ENCODE measurements around the gene OR6S1. TPM values are rescaled to one million over a fixed set of nuclear protein-coding genes. Genes with fewer than 3 reads are reported as not detected.
A peak's percentile ranks its signal among the peaks of the same experiment; 100 is the strongest.

OR6S1 gene
- total and polyA plus RNA-seq, 8 donors = not detected

DNA sequence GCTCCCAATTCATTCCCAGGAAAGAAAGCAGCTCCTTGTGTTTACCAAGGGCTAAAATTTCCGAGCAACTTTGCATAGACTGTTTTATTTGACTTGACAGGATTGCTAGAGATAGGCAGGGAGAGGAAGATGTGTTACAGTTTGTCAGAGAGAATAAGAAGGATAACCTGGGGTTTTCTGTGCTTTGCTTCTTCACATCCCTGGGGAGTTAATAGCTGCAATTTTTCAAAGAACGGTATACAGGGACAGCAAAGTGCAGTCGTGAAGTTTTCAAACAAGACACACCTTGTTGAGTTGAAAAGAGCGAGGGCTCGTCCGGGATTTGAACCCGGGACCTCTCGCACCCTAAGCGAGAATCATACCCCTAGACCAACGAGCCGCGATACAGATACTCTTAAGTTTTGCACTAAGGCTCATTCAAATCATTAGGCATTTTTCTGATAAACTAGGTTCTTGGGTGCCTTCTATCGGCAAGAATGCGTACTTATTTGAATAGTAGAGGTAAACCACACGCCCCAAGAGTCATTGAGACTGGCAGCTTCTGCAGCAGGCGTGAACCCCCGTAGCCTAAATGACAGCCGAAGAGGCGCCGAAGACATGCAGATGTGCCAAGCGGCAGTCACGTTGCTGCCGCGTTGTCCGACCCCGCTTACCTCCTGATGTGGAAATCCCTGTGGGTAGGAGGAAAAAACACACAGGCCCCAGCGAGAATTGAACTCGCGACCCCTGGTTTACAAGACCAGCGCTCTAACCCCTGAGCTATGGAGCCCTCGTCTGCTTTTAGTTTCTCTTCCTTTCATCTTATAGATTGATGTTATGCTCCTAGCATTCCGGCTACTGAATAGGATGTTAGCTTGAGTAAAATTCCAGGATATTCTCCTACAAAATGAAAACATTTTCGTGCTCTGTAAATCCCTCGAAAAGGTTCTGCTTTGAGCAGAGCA is 28.1 kb downstream of the OR6S1 start:
- H3K4me1 ChIP-seq = peaks cover 3 to 52% of the 10 kb centered on the region in 2 donors
- TF ChIP-seq, protein P1, sequence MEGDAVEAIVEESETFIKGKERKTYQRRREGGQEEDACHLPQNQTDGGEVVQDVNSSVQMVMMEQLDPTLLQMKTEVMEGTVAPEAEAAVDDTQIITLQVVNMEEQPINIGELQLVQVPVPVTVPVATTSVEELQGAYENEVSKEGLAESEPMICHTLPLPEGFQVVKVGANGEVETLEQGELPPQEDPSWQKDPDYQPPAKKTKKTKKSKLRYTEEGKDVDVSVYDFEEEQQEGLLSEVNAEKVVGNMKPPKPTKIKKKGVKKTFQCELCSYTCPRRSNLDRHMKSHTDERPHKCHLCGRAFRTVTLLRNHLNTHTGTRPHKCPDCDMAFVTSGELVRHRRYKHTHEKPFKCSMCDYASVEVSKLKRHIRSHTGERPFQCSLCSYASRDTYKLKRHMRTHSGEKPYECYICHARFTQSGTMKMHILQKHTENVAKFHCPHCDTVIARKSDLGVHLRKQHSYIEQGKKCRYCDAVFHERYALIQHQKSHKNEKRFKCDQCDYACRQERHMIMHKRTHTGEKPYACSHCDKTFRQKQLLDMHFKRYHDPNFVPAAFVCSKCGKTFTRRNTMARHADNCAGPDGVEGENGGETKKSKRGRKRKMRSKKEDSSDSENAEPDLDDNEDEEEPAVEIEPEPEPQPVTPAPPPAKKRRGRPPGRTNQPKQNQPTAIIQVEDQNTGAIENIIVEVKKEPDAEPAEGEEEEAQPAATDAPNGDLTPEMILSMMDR (IDR thresholded peaks at IDR 0.05) = peak; percentile 48 to 56
- DNase-seq (peak; percentile 83 to 96 (median 92)), ATAC-seq (peak; percentile 85)
- H3K9me3 ChIP-seq = no peaks in the 10 kb centered on the region
- no peaks in the 10 kb centered on the region for H3K36me3 ChIP-seq
- H3K27me3 ChIP-seq = no peaks in the 10 kb centered on the region
- peak overlapping the region; percentile 69 to 85 for H3K27ac ChIP-seq
- intact Hi-C loops (cut with DNase I) = loop anchor here (5.0 kb wide), 2 partner anchors 69 to 74 kb away; partner anchors contain the start of genes ANG (in 1 of the 2) and RNASE4 (in 1 of the 2)
- peak overlapping the region; percentile 33 to 41 for H3K4me3 ChIP-seq

DNA sequence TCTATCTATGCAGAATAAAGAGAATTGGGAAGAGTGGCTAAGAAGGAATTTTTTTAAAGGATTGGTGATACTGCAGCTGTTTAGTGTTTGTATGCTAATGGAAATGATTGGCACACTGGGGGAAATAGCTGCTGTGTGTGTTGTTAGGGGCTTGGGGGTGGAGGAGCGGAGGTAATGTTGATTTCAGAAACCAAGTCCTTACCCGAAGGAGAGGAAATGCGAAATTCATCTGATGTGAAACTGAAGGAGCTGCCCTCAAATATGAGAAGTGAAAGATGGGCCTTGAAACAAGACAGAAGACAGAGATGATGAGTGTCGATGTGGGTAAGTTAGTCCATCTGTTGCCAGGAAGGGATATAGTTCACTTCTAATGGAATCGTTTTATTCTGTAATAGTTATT is 29.1 kb downstream of the OR6S1 start:
- intact Hi-C loops (cut with DNase I) = loop anchor here (5.0 kb wide), 2 partner anchors 70 to 75 kb away; partner anchors contain the start of genes ANG (in 1 of the 2) and RNASE4 (in 1 of the 2)
- peaks cover 3 to 43% of the 10 kb centered on the region in 2 donors for H3K4me1 ChIP-seq
- DNase-seq = no peak
- no peak overlapping the region for H3K27ac ChIP-seq
- ATAC-seq = no peak
- H3K4me3 ChIP-seq = no peak overlapping the region
- no peaks in the 10 kb centered on the region for H3K27me3 ChIP-seq
- TF ChIP-seq, protein P1 (IDR thresholded peaks at IDR 0.05) = no peak
- H3K36me3 ChIP-seq = no peaks in the 10 kb centered on the region
- H3K9me3 ChIP-seq = no peaks in the 10 kb centered on the region

DNA sequence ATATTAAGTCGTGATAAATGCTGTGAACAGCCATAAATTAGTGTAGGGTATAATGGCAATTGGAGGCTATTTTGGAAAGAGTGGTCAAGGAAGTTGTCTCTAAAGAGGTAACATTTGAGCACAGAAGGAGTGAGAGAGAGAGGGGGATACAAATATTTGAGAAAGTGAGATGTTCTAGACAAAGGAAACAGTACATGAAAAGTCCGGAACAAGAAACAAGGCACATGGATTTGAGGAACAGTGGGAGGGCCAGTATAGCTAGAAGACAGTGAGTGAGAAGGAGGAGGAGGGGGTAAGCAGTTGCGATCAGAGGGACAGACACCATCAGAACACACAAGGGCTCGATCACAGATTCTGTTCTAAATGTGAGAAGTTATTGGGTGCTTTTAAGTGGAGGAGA is 30.2 kb downstream of the OR6S1 start:
- H3K27me3 ChIP-seq = no peaks in the 10 kb centered on the region
- no peak for ATAC-seq
- no peaks in the 10 kb centered on the region for H3K9me3 ChIP-seq
- H3K36me3 ChIP-seq = no peaks in the 10 kb centered on the region
- TF ChIP-seq, protein P1 (IDR thresholded peaks at IDR 0.05) = no peak
- H3K4me1 ChIP-seq = peaks cover 3 to 43% of the 10 kb centered on the region in 2 donors
- no peak overlapping the region for H3K27ac ChIP-seq
- no peak overlapping the region for H3K4me3 ChIP-seq
- DNase-seq = no peak
- intact Hi-C loops (cut with DNase I) = loop anchor here (5.0 kb wide), 2 partner anchors 71 to 76 kb away; partner anchors contain the start of genes ANG (in 1 of the 2) and RNASE4 (in 1 of the 2)

DNA sequence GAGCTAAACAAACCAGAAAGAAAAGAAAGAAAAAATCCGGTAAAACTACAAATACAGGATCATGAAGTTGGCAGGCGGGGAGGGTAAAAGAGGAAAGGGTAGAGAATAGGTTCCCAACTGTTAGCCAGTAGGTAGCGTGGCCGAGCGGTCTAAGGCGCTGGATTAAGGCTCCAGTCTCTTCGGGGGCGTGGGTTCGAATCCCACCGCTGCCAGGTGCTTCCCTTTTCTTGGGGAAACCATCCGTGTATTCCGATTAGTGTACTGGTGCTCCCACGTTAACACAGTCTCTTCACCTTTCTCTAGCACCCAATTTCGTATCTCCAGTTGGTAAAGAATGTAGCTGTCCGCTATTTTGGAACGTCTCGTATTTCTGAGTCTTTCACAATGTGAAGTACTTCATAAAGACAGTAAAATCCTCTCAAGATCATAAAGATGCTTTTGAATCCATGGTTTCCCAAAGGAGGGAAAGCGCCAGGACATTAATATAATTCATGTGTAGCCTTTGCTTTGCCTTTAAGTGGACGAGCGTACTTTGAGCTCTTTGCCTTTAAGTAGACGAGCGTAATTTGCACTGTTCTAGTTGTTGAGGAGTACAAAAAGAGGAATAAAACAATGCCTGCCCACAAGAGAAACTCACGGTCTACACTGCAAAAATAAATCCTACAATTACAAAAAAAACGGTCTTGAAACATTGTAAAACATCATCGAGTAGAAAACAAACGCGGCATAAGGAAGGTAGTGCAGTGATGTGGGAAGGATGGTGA is 31.3 kb downstream of the OR6S1 start:
- no peaks in the 10 kb centered on the region for H3K36me3 ChIP-seq
- no peaks in the 10 kb centered on the region for H3K27me3 ChIP-seq
- intact Hi-C loops (cut with DNase I) = loop anchor here (5.0 kb wide), 2 partner anchors 72 to 77 kb away; partner anchors contain the start of genes ANG (in 1 of the 2) and RNASE4 (in 1 of the 2)
- TF ChIP-seq, protein P1 (IDR thresholded peaks at IDR 0.05) = no peak
- no peaks in the 10 kb centered on the region for H3K9me3 ChIP-seq
- ATAC-seq (peak; percentile 62), DNase-seq (peak; percentile 63 to 86 (median 80))
- peak overlapping the region; percentile 75 to 82 for H3K4me3 ChIP-seq
- H3K27ac ChIP-seq = peak overlapping the region; percentile 57 to 76
- peaks cover 3 to 43% of the 10 kb centered on the region in 2 donors for H3K4me1 ChIP-seq

Measured in left lung (tissue), 10 donors.